Vagina (tissue), 2 donors: ENCODE results near the gene FBXO48. TPM values are rescaled to one million over a fixed set of nuclear protein-coding genes. Genes with fewer than 3 reads are reported as not detected.

Experiments
- DNase-seq, 2 donors: peaks; one replicate each; pipeline ENCODE4 v3.0.0-alpha.2; 2017; ENCODE audit errors: extremely low spot score in 2 of 2
- H3K27ac ChIP-seq: fragments of 200-600 bp; sonication (generic); one replicate; pipeline ENCODE4 v1.5.1; 2019
- H3K27me3 ChIP-seq: fragments of 200-600 bp; sonication (generic); one replicate; pipeline ENCODE4 v1.5.1; 2019
- H3K36me3 ChIP-seq, 2 donors: fragments of 200-600 bp; sonication (generic); one replicate each; pipeline ENCODE4 v1.5.1; 2017 to 2019
- H3K4me1 ChIP-seq: fragments of 200-600 bp; sonication (generic); one replicate; pipeline ENCODE4 v1.5.1; 2019
- H3K4me3 ChIP-seq, 2 donors: fragments of 200-600 bp; sonication (generic); 1 replicate in 1 of 2; 2 replicates in 1 of 2; pipeline ENCODE4 v1.5.1; 2016 to 2019
- H3K9me3 ChIP-seq: fragments of 200-600 bp; sonication (generic); one replicate; pipeline ENCODE4 v1.5.1; 2019
- POLR2A ChIP-seq, 2 donors: fragments of 450-650 bp; IDR thresholded peaks; one replicate each; pipeline ENCODE4 v1.6.1; 2017; ENCODE audit warnings: antibody characterized with exemption in 2 of 2, mild to moderate bottlenecking in 2 of 2, moderate library complexity in 2 of 2
- POLR2AphosphoS5 ChIP-seq, 2 donors: sonication (generic); formaldehyde crosslinking; IDR thresholded peaks; one replicate each; pipeline ENCODE4 v1.9.0; 2017; ENCODE audit warnings: antibody characterized with exemption in 2 of 2, mild to moderate bottlenecking in 2 of 2, low read depth in 1 of 2; ENCODE audit not compliant: insufficient read depth in 1 of 2
- intact Hi-C: fragments of 100-400 bp; cut with DNase I; formaldehyde crosslinking; loops from one replicate; pipeline ENCODE4 v1.15.1; 2023
- total RNA-seq: library from RNA; depleted of rRNA; stranded (reverse); fragments of >200 nt; gene quantifications from one replicate; pipeline ENCODE4 v1.2.3, GENCODE V29; 2016
- TF ChIP-seq, protein P1 (sequence below), 3 experiments: fragments of 450-650 bp in 2 of 3; fragments of 200-600 bp in 1 of 3; sonication (generic) in 1 of 3; IDR thresholded peaks; one replicate each; pipeline ENCODE4 v1.5.1; 2017 to 2019; ENCODE audit warnings: antibody characterized with exemption in 3 of 3, mild to moderate bottlenecking in 2 of 3, moderate library complexity in 2 of 3

Gene FBXO48
- total RNA-seq, 1 donor from 2014 or later, result 1.2 TPM

DNA sequence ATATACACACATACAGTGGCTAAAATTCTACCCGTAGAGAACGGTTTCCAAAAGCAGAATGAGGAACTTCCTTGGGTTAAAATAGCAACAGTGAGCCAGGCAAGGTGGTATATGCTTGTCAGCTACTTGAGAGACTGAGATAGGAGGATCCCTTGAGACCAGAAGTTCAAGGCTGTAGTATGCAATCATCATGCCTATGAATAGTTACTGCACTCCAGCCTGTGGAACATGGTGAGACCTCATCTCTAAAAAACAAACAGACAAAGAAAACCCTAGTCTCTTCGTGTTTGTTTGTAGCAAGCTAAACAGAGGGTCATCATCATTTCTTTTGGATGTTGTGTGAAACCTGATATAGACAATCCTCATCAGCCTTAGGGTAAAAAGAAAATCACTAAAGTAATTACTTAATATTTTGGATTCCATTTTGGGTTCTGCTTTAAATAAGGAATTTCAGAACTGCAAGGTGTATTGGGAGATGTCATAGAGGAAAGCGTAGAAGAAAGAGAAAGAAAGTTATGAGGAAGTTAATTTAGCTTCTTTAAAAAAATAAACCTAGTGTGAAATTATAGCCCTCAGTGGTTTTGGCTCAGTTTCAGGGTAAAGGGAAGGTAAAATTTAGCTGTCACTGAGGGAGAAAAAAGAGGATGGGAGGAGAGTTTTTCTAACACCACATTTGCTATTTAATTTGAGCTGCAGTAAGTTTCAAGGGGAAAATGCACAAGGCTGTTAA is 55.5 kb downstream of the FBXO48 start:
- Histone ChIP-seq H3K27ac (no peak overlapping the region), H3K27me3 (no peaks in the 10 kb centered on the region), H3K4me3 (no peak overlapping the region), H3K9me3 (no peaks in the 10 kb centered on the region), H3K36me3 (no peaks in the 10 kb centered on the region), H3K4me1 (no peaks in the 10 kb centered on the region)
- no peak for DNase-seq
- intact Hi-C loops, result no loop called here
- TF ChIP-seq POLR2A (IDR thresholded peaks at IDR 0.05) (no peak), POLR2AphosphoS5 (IDR thresholded peaks at IDR 0.05; ENCODE audit: insufficient read depth in 1 of 2, low read depth in 1 of 2) (no peak)
- TF ChIP-seq, protein P1, sequence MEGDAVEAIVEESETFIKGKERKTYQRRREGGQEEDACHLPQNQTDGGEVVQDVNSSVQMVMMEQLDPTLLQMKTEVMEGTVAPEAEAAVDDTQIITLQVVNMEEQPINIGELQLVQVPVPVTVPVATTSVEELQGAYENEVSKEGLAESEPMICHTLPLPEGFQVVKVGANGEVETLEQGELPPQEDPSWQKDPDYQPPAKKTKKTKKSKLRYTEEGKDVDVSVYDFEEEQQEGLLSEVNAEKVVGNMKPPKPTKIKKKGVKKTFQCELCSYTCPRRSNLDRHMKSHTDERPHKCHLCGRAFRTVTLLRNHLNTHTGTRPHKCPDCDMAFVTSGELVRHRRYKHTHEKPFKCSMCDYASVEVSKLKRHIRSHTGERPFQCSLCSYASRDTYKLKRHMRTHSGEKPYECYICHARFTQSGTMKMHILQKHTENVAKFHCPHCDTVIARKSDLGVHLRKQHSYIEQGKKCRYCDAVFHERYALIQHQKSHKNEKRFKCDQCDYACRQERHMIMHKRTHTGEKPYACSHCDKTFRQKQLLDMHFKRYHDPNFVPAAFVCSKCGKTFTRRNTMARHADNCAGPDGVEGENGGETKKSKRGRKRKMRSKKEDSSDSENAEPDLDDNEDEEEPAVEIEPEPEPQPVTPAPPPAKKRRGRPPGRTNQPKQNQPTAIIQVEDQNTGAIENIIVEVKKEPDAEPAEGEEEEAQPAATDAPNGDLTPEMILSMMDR (IDR thresholded peaks at IDR 0.05), result no peak

Other genes with a start within 250 kb of the FBXO48 start
- gene PPP3R1, start 214.8 kb downstream of the FBXO48 start, total RNA-seq, result 28.2 TPM
- 43.2 TPM for gene CNRIP1, start 147.3 kb downstream of the FBXO48 start, total RNA-seq
- 4.4 TPM for gene PLEK, start 102.0 kb downstream of the FBXO48 start, total RNA-seq
- 18.7 TPM for gene APLF, start 291 bp upstream of the FBXO48 start, total RNA-seq
- not detected for gene PROKR1, start 176.3 kb upstream of the FBXO48 start, total RNA-seq